Measurements from ENCODE around the gene SGCA. TPM values are rescaled to one million over a fixed set of nuclear protein-coding genes. Genes with fewer than 3 reads are reported as not detected.

SGCA gene
- total RNA-seq, 4 donors from 2014 or later, result 1.9 to 15.1 (median 6.9) TPM

DNA sequence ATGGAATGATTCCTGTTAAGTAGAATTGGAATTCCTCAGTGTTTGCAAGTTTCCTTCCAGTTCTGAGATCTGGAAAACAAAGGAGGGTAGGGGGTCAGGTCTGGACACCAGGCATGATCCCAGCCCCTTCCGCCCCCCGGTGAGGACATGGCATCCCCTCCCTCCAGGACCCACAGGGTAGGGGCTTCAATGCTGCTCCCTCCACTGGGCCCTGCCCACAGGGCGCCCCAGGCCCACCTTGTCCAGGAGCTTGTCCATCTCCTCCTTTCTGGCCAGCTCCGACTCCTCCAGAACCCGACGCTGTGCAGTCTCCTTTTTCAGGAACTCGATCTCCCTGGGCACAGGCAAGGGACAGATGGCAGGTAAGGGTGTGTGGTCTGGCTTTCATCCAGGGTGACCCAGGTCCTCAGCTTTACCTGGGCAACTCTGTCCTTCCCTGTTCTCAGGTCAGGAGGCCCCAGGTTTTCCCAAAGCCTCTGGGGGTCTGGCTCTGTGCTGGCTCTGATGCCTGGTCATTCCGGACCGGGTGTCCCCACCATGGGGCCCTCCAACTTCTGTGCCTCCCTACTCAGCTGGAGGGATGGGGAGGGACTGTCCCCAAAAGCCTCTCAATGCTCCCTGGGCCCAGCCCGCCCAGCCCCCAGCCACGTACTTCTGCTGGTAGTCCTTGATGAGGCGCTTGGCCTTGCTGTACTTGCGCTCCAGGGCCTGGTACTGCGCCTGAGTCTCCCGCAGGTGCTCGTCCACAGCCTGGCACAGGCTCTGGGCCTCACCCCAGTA lies 30.3 kb upstream of the SGCA start:
- 72 to 83% methylated on average over 7 to 12 of the region's 16 CpGs for WGBS, 2 donors
- peaks cover 45 to 65% (median 59%) of the 10 kb centered on the region in 3 donors for H3K36me3 ChIP-seq
- DNase-seq, result no peak
- TF ChIP-seq POLR2A (IDR thresholded peaks at IDR 0.05), result no peak
- TF ChIP-seq, protein P1, sequence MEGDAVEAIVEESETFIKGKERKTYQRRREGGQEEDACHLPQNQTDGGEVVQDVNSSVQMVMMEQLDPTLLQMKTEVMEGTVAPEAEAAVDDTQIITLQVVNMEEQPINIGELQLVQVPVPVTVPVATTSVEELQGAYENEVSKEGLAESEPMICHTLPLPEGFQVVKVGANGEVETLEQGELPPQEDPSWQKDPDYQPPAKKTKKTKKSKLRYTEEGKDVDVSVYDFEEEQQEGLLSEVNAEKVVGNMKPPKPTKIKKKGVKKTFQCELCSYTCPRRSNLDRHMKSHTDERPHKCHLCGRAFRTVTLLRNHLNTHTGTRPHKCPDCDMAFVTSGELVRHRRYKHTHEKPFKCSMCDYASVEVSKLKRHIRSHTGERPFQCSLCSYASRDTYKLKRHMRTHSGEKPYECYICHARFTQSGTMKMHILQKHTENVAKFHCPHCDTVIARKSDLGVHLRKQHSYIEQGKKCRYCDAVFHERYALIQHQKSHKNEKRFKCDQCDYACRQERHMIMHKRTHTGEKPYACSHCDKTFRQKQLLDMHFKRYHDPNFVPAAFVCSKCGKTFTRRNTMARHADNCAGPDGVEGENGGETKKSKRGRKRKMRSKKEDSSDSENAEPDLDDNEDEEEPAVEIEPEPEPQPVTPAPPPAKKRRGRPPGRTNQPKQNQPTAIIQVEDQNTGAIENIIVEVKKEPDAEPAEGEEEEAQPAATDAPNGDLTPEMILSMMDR (IDR thresholded peaks at IDR 0.05), result no peak
- H3K9me3 ChIP-seq, result no peaks in the 10 kb centered on the region
- no peak overlapping the region for H3K27ac ChIP-seq
- intact Hi-C loops (cut with DNase I), result no loop called here
- peaks cover 0 to 5% (median 0%) of the 10 kb centered on the region in 4 donors for H3K27me3 ChIP-seq
- H3K4me1 ChIP-seq, result peaks cover 6 to 38% (median 9%) of the 10 kb centered on the region in 3 donors
- no peak overlapping the region for H3K4me3 ChIP-seq

DNA sequence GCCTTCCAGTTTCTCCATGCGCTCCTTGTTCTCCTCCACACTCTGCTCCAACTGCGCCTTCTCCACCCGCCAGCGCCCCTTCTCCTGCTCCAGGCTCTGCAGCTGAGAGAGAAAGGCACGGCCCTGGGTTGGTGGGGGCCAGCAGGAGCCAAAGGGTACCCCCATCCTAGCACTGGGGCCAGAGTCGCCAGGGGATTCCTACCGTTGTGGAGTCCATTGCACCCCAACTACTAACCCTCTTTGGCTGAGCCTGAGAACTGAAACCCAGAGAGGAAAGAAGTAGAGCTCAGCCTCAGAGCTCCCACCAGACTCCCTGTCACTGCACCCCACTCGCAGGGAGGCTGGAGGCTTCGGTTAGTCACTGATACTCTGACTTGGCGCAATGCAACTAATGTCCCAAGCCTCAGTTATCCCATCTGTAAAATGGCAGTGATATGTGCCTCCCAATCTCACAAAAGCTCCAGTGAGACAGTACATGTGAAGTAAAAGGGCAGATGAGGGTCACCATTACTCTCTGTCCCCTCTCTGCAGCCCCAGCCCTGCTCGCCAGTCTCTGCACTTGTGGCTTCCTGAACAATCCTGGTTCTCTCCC lies 29.6 kb upstream of the SGCA start:
- TF ChIP-seq POLR2A (IDR thresholded peaks at IDR 0.05), result no peak
- TF ChIP-seq, protein P1 (IDR thresholded peaks at IDR 0.05), result no peak
- H3K27ac ChIP-seq, result no peak overlapping the region
- 86 to 99% methylated on average over 7 to 8 of the region's 11 CpGs for WGBS, 2 donors
- H3K36me3 ChIP-seq, result peaks cover 50 to 72% (median 66%) of the 10 kb centered on the region in 3 donors
- H3K4me1 ChIP-seq, result peaks cover 11 to 40% (median 15%) of the 10 kb centered on the region in 3 donors
- no peaks in the 10 kb centered on the region for H3K27me3 ChIP-seq
- DNase-seq, result no peak
- H3K4me3 ChIP-seq, result no peak overlapping the region
- H3K9me3 ChIP-seq, result no peaks in the 10 kb centered on the region
- intact Hi-C loops (cut with DNase I), result no loop called here

DNA sequence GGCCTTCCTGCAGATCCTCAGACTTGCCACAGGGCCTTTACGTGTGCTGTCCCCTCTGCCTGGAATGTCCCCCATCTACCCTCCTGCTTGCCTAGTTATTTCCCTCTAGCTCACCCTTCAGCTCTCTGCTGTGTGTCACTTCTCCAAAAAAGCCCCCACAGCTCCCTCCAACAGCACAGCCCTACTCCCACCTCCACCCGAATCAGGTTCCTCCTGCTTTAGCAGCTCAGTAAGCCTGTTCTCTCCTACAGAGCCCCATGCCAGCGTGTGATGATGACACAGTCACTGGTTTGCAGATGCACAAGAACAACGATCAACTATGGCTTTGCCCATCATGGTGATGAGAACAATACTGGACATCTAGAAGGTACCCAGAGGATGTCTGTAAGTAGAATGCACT lies 28.8 kb upstream of the SGCA start:
- intact Hi-C loops (cut with DNase I), result no loop called here
- DNase-seq, result no peak
- Histone ChIP-seq H3K9me3 (no peaks in the 10 kb centered on the region), H3K27me3 (no peaks in the 10 kb centered on the region), H3K27ac (no peak overlapping the region), H3K36me3 (peaks cover 54 to 81% (median 74%) of the 10 kb centered on the region in 3 donors), H3K4me1 (peaks cover 11 to 49% (median 21%) of the 10 kb centered on the region in 3 donors), H3K4me3 (no peak overlapping the region)
- no peak for TF ChIP-seq POLR2A (IDR thresholded peaks at IDR 0.05)
- TF ChIP-seq, protein P1 (IDR thresholded peaks at IDR 0.05), result no peak
- 83 to 86% methylated on average over 2 to 3 of the region's 4 CpGs for WGBS, 2 donors

DNA sequence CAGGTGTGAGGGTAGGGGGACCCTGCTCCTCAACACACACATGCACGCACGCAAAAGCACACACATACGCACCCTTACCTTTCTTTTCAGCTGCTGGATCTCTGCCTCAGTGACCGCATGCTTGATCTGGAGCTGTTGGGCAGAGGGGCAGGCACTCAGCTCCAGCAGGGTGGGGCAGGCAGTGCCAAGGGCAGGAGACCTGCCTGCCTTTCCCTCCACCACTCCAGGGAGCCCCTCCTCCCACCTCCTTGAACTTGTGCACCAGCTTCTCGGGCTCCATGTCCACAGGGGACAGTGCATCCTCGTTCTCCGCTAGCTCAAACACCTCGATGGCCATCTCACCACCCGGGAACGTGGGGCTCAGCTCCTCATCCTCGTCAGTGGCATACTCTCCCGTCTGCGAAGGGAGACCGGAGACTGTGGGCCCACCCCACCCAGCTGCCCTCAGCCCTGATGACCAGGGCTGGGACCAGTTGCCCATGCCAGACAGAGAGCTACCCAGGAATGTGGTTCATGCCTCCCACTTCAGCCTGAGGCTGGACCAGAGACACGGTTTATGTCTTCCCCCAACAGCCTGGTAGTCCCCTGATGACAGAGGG lies 26.5 kb upstream of the SGCA start:
- DNase-seq, result no peak

More for the DNA sequence above, 26.5 kb upstream of the SGCA start:
- H3K9me3 ChIP-seq, result no peaks in the 10 kb centered on the region
- H3K4me3 ChIP-seq, result no peak overlapping the region
- 78 to 100% methylated on average over 3 to 8 of the region's 15 CpGs for WGBS, 2 donors
- intact Hi-C loops (cut with DNase I), result no loop called here
- peaks cover 65 to 100% (median 91%) of the 10 kb centered on the region in 3 donors for H3K36me3 ChIP-seq
- peak overlapping the region in 1 of 4 donors; percentile 9 for H3K27ac ChIP-seq
- no peaks in the 10 kb centered on the region for H3K27me3 ChIP-seq
- H3K4me1 ChIP-seq, result peaks cover 14 to 54% (median 29%) of the 10 kb centered on the region in 3 donors
- TF ChIP-seq, protein P1 (IDR thresholded peaks at IDR 0.05), result no peak
- TF ChIP-seq POLR2A (IDR thresholded peaks at IDR 0.05), result no peak

Measured in esophagus squamous epithelium (tissue), 5 donors.